HepG2 (cell line): ENCODE results near the gene PEPD. TPM values are rescaled to one million over a fixed set of nuclear protein-coding genes. Genes with fewer than 3 reads are reported as not detected.

Experiments used
- ARNTL ChIP-seq: sonication (generic); formaldehyde crosslinking; IDR thresholded peaks from 2 replicates; pipeline ENCODE4 v1.4.0; 2020; ENCODE audit warnings: mild to moderate bottlenecking, missing genetic modification reagents
- CBX5 ChIP-seq: sonication (generic); formaldehyde crosslinking; IDR thresholded peaks from 2 replicates; pipeline ENCODE4 v1.4.0; 2020; ENCODE audit warnings: missing genetic modification reagents, borderline replicate concordance
- HDAC2 ChIP-seq: sonication (generic); formaldehyde crosslinking; IDR thresholded peaks from 2 replicates; pipeline ENCODE4 v1.4.0; 2020; ENCODE audit warnings: missing genetic modification reagents
- LCORL ChIP-seq, 2 experiments: fragments of 450-650 bp in 1 of 2; sonication (generic) in 1 of 2; formaldehyde crosslinking in 1 of 2; IDR thresholded peaks; 2 replicates each; pipeline versions ENCODE4 v1.5.0 to v1.6.1; 2017 to 2020; ENCODE audit warnings: antibody characterized with exemption in 1 of 2, missing genetic modification reagents in 1 of 2
- MIER2 ChIP-seq: IDR thresholded peaks from 2 replicates; pipeline ENCODE4 v1.6.1; 2016; ENCODE audit warnings: missing biosample characterization, missing genetic modification reagents
- NR2F6 ChIP-seq, 2 experiments: IDR thresholded peaks; 2 replicates each; pipeline ENCODE4 v1.6.1; 2016; ENCODE audit warnings: antibody characterized with exemption in 1 of 2, mild to moderate bottlenecking in 1 of 2
- ZNF501 ChIP-seq: sonication (generic); formaldehyde crosslinking; IDR thresholded peaks from 2 replicates; pipeline ENCODE4 v1.5.1; 2020; ENCODE audit warnings: mild to moderate bottlenecking, moderate library complexity, missing genetic modification reagents
- ZSCAN25 ChIP-seq: sonication (generic); formaldehyde crosslinking; IDR thresholded peaks from 2 replicates; pipeline ENCODE4 v1.8.0; 2022; ENCODE audit warnings: mild to moderate bottlenecking, missing genetic modification reagents
- polyA plus RNA-seq, 8 experiments: library from polyadenylated mRNA; depleted of rRNA in 3 of 8; stranded (reverse) in 7 of 8; unstranded in 1 of 8; fragments of >200 nt; fragmentation: Illumina TruSeq in 4 of 8; extraction: Trizol in 4 of 8; gene quantifications; 2 replicates each; pipeline versions ENCODE4 v1.2.1 to v1.2.3, GENCODE V29; 2011 to 2016; ENCODE audit warnings: low read depth in 4 of 8, missing spikeins in 1 of 8, mixed read lengths in 1 of 8; ENCODE audit not compliant: insufficient read depth in 1 of 8
- total RNA-seq, 5 experiments: library from RNA; depleted of rRNA; stranded (reverse); fragments of >200 nt; fragmentation: Illumina TruSeq; extraction: Trizol; gene quantifications; 2 replicates each; pipeline ENCODE4 v1.2.3, GENCODE V29; 2016; ENCODE audit warnings: low read depth in 1 of 5
- TF ChIP-seq, protein P1 (sequence below): IDR thresholded peaks from 2 replicates; pipeline ENCODE4 v1.6.1; 2016; ENCODE audit warnings: missing compliant biosample characterization, missing genetic modification reagents, borderline replicate concordance
- TF ChIP-seq, protein P2 (sequence below): sonication (generic); formaldehyde crosslinking; IDR thresholded peaks from 2 replicates; pipeline ENCODE4 v1.4.0; 2020; ENCODE audit warnings: missing genetic modification reagents
- TF ChIP-seq, protein P3 (sequence below): sonication (generic); formaldehyde crosslinking; IDR thresholded peaks from 2 replicates; pipeline ENCODE4 v1.9.0; 2022; ENCODE audit warnings: missing genetic modification reagents, mild to moderate bottlenecking, borderline replicate concordance
- TF ChIP-seq, protein P4 (sequence below): sonication (generic); formaldehyde crosslinking; IDR thresholded peaks from 2 replicates; pipeline ENCODE4 v1.5.1; 2020; ENCODE audit warnings: mild to moderate bottlenecking, missing genetic modification reagents, moderate library complexity
- TF ChIP-seq, protein P5 (sequence below): sonication (generic); formaldehyde crosslinking; IDR thresholded peaks from 2 replicates; pipeline ENCODE4 v1.4.0; 2020; ENCODE audit warnings: missing genetic modification reagents, borderline replicate concordance
- TF ChIP-seq, protein P6 (sequence below): sonication (generic); formaldehyde crosslinking; IDR thresholded peaks from 2 replicates; pipeline ENCODE4 v1.5.0; 2020; ENCODE audit warnings: mild to moderate bottlenecking, missing genetic modification reagents, moderate library complexity

The PEPD gene
- total and polyA plus RNA-seq, 2 of the 13 experiments (the other 11 are each of a cell fraction or from before 2014, with no cell fraction given) = 60.7 to 75.1 TPM

DNA sequence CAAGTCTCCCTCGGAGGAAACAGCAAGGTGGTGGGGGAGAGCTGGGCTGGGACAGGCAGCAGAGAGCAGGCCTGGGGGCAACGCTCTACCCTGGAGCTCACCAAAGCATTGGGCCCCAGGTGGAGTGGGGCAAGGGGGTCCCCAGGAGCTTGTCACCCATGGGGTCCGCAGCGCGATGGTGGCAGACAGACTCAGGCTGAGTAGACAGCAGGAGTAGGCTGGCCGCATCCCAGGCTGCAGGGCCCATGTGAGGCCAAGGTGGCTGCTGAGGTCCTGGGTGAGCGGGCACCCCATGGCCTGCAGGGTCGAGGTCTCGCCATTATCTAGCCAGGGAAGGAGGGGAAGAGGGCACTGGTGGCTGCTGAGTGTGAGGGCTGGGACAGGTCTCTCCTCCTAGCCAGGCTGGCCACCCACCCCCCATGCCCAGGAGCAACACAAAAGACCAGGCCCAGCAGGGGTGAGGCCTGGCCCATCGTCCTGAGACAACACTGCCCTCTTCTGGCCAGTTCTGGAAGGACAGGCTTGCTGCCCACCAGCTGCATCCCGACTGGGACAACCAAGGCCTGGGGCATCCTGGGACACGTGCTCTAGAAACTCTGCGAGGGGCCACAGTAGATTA, 115.0 kb downstream of the PEPD start (continued):
- TF ChIP-seq, protein P1, sequence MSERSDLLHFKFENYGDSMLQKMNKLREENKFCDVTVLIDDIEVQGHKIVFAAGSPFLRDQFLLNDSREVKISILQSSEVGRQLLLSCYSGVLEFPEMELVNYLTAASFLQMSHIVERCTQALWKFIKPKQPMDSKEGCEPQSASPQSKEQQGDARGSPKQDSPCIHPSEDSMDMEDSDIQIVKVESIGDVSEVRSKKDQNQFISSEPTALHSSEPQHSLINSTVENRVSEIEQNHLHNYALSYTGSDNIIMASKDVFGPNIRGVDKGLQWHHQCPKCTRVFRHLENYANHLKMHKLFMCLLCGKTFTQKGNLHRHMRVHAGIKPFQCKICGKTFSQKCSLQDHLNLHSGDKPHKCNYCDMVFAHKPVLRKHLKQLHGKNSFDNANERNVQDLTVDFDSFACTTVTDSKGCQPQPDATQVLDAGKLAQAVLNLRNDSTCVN (CRISPR knock-in tag) = peak; percentile 46; the same call in 1 of the 2 replicates
- TF ChIP-seq, protein P2, sequence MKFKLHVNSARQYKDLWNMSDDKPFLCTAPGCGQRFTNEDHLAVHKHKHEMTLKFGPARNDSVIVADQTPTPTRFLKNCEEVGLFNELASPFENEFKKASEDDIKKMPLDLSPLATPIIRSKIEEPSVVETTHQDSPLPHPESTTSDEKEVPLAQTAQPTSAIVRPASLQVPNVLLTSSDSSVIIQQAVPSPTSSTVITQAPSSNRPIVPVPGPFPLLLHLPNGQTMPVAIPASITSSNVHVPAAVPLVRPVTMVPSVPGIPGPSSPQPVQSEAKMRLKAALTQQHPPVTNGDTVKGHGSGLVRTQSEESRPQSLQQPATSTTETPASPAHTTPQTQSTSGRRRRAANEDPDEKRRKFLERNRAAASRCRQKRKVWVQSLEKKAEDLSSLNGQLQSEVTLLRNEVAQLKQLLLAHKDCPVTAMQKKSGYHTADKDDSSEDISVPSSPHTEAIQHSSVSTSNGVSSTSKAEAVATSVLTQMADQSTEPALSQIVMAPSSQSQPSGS (CRISPR knock-in tag) = no peak
- TF ChIP-seq MIER2 (CRISPR knock-in tag) (0 out of 2 replicates have a peak, but pooled peaks have one; percentile 10), CBX5 (0 out of 2 replicates have a peak, but pooled peaks have one; percentile 40), ZSCAN25 (CRISPR knock-in tag) (peak; percentile 99), NR2F6 (IDR thresholded peaks at IDR 0.05) (no peak), NR2F6 (CRISPR knock-in tag; IDR thresholded peaks at IDR 0.05) (peak; percentile 41; the same call in 1 of the 2 replicates), HDAC2 (CRISPR knock-in tag) (peak; percentile 27; the same call in 1 of the 2 replicates), LCORL (IDR thresholded peaks at IDR 0.05) (no peak), LCORL (CRISPR knock-in tag; IDR thresholded peaks at IDR 0.05) (peak; percentile 73; the same call in 1 of the 2 replicates), ARNTL (CRISPR knock-in tag) (peak; percentile 64; the same call in 1 of the 2 replicates), ZNF501 (peak; percentile 23; the same call in 1 of the 2 replicates)
- TF ChIP-seq, protein P3, sequence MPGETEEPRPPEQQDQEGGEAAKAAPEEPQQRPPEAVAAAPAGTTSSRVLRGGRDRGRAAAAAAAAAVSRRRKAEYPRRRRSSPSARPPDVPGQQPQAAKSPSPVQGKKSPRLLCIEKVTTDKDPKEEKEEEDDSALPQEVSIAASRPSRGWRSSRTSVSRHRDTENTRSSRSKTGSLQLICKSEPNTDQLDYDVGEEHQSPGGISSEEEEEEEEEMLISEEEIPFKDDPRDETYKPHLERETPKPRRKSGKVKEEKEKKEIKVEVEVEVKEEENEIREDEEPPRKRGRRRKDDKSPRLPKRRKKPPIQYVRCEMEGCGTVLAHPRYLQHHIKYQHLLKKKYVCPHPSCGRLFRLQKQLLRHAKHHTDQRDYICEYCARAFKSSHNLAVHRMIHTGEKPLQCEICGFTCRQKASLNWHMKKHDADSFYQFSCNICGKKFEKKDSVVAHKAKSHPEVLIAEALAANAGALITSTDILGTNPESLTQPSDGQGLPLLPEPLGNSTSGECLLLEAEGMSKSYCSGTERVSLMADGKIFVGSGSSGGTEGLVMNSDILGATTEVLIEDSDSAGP (CRISPR knock-in tag) = peak; percentile 73; the same call in 1 of the 2 replicates
- TF ChIP-seq, protein P4, sequence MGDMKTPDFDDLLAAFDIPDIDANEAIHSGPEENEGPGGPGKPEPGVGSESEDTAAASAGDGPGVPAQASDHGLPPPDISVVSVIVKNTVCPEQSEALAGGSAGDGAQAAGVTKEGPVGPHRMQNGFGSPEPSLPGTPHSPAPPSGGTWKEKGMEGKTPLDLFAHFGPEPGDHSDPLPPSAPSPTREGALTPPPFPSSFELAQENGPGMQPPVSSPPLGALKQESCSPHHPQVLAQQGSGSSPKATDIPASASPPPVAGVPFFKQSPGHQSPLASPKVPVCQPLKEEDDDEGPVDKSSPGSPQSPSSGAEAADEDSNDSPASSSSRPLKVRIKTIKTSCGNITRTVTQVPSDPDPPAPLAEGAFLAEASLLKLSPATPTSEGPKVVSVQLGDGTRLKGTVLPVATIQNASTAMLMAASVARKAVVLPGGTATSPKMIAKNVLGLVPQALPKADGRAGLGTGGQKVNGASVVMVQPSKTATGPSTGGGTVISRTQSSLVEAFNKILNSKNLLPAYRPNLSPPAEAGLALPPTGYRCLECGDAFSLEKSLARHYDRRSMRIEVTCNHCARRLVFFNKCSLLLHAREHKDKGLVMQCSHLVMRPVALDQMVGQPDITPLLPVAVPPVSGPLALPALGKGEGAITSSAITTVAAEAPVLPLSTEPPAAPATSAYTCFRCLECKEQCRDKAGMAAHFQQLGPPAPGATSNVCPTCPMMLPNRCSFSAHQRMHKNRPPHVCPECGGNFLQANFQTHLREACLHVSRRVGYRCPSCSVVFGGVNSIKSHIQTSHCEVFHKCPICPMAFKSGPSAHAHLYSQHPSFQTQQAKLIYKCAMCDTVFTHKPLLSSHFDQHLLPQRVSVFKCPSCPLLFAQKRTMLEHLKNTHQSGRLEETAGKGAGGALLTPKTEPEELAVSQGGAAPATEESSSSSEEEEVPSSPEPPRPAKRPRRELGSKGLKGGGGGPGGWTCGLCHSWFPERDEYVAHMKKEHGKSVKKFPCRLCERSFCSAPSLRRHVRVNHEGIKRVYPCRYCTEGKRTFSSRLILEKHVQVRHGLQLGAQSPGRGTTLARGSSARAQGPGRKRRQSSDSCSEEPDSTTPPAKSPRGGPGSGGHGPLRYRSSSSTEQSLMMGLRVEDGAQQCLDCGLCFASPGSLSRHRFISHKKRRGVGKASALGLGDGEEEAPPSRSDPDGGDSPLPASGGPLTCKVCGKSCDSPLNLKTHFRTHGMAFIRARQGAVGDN (CRISPR knock-in tag) = peak; percentile 85
- TF ChIP-seq, protein P5, sequence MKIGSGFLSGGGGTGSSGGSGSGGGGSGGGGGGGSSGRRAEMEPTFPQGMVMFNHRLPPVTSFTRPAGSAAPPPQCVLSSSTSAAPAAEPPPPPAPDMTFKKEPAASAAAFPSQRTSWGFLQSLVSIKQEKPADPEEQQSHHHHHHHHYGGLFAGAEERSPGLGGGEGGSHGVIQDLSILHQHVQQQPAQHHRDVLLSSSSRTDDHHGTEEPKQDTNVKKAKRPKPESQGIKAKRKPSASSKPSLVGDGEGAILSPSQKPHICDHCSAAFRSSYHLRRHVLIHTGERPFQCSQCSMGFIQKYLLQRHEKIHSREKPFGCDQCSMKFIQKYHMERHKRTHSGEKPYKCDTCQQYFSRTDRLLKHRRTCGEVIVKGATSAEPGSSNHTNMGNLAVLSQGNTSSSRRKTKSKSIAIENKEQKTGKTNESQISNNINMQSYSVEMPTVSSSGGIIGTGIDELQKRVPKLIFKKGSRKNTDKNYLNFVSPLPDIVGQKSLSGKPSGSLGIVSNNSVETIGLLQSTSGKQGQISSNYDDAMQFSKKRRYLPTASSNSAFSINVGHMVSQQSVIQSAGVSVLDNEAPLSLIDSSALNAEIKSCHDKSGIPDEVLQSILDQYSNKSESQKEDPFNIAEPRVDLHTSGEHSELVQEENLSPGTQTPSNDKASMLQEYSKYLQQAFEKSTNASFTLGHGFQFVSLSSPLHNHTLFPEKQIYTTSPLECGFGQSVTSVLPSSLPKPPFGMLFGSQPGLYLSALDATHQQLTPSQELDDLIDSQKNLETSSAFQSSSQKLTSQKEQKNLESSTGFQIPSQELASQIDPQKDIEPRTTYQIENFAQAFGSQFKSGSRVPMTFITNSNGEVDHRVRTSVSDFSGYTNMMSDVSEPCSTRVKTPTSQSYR (CRISPR knock-in tag) = peak; percentile 40; the same call in 1 of the 2 replicates
- TF ChIP-seq, protein P6, sequence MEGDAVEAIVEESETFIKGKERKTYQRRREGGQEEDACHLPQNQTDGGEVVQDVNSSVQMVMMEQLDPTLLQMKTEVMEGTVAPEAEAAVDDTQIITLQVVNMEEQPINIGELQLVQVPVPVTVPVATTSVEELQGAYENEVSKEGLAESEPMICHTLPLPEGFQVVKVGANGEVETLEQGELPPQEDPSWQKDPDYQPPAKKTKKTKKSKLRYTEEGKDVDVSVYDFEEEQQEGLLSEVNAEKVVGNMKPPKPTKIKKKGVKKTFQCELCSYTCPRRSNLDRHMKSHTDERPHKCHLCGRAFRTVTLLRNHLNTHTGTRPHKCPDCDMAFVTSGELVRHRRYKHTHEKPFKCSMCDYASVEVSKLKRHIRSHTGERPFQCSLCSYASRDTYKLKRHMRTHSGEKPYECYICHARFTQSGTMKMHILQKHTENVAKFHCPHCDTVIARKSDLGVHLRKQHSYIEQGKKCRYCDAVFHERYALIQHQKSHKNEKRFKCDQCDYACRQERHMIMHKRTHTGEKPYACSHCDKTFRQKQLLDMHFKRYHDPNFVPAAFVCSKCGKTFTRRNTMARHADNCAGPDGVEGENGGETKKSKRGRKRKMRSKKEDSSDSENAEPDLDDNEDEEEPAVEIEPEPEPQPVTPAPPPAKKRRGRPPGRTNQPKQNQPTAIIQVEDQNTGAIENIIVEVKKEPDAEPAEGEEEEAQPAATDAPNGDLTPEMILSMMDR (CRISPR knock-in tag) = peak; percentile 99
